ENCODE results near the gene GOLGA7B.

DNA sequence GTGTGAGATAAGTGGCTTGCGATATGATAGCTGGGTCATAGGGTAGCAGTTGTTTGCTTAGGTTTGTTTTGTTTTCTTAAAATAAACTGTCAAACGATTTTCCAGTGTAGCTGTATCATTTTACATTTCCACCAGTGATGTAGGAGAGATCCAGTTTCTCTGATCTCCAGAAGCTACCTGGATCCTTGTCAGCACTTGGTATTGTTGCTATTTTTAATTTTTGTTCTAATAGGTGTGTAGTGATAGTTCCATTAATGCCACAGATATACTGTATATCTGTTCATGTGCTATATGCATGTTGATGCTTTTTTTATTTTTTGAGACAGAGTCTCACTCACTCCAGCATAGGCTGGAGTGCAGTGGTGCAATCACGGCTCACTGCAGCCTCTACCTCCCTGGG, 44.4 kb downstream of the GOLGA7B start:
- TF ChIP-seq, protein P1, sequence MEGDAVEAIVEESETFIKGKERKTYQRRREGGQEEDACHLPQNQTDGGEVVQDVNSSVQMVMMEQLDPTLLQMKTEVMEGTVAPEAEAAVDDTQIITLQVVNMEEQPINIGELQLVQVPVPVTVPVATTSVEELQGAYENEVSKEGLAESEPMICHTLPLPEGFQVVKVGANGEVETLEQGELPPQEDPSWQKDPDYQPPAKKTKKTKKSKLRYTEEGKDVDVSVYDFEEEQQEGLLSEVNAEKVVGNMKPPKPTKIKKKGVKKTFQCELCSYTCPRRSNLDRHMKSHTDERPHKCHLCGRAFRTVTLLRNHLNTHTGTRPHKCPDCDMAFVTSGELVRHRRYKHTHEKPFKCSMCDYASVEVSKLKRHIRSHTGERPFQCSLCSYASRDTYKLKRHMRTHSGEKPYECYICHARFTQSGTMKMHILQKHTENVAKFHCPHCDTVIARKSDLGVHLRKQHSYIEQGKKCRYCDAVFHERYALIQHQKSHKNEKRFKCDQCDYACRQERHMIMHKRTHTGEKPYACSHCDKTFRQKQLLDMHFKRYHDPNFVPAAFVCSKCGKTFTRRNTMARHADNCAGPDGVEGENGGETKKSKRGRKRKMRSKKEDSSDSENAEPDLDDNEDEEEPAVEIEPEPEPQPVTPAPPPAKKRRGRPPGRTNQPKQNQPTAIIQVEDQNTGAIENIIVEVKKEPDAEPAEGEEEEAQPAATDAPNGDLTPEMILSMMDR (IDR thresholded peaks at IDR 0.05): no peak
- TF ChIP-seq EZH2 (IDR thresholded peaks at IDR 0.05; ENCODE audit: borderline replicate concordance, insufficient read depth, low read depth, low read length, poor library complexity, severe bottlenecking): no peak

Data from B cell (primary cell).